ENCODE data around the gene MBNL1.

MBNL1 gene

GRCh38 chr3:152459572-152459971 is 190.8 kb downstream of the MBNL1 start:
- TF ChIP-seq CTCF (IDR thresholded peaks at IDR 0.05; ENCODE audit: low read depth, low read length, missing control alignments) = no peak
- no peak for DNase-seq (ENCODE audit: low read depth)
- in situ Hi-C loops (cut with HindIII; ENCODE audit: low sequenced_read_pairs) = no loop called here
- H3K4me3 ChIP-seq (ENCODE audit: low read depth, low read length) = no peak overlapping the region

GRCh38 chr3:152460936-152461335 is 192.2 kb downstream of the MBNL1 start:
- in situ Hi-C loops (cut with HindIII; ENCODE audit: low sequenced_read_pairs) = no loop called here
- no peak for TF ChIP-seq CTCF (IDR thresholded peaks at IDR 0.05; ENCODE audit: low read depth, low read length, missing control alignments)

GRCh38 chr3:152461460-152461859 is 192.7 kb downstream of the MBNL1 start:
- no peak for TF ChIP-seq CTCF (IDR thresholded peaks at IDR 0.05; ENCODE audit: low read depth, low read length, missing control alignments)
- in situ Hi-C loops (cut with HindIII; ENCODE audit: low sequenced_read_pairs) = no loop called here

More at GRCh38 chr3:152460936-152461335, 192.2 kb downstream of the MBNL1 start:
- DNase-seq (ENCODE audit: low read depth) = no peak
- no peak overlapping the region for H3K4me3 ChIP-seq (ENCODE audit: low read depth, low read length)

GRCh38 chr3:152466784-152467183 is 198.1 kb downstream of the MBNL1 start:
- H3K4me3 ChIP-seq (ENCODE audit: low read depth, low read length) = no peak overlapping the region
- DNase-seq (ENCODE audit: low read depth) = no peak
- in situ Hi-C loops (cut with HindIII; ENCODE audit: low sequenced_read_pairs) = no loop called here
- peak; percentile 44 for TF ChIP-seq CTCF (IDR thresholded peaks at IDR 0.05; ENCODE audit: low read depth, low read length, missing control alignments)

More at GRCh38 chr3:152461460-152461859, 192.7 kb downstream of the MBNL1 start:
- no peak overlapping the region for H3K4me3 ChIP-seq (ENCODE audit: low read depth, low read length)
- DNase-seq (ENCODE audit: low read depth) = no peak

- no peak for DNase-seq (ENCODE audit: low read depth)
- no peak overlapping the region for H3K4me3 ChIP-seq (ENCODE audit: low read depth, low read length)
- in situ Hi-C loops (cut with HindIII; ENCODE audit: low sequenced_read_pairs) = no loop called here
- TF ChIP-seq CTCF (IDR thresholded peaks at IDR 0.05; ENCODE audit: low read depth, low read length, missing control alignments) = no peak
These were observed 200.7 kb downstream of the MBNL1 start for GRCh38 chr3:152469248-152470025.

GRCh38 chr3:152470095-152470494 is 201.4 kb downstream of the MBNL1 start:
- no peak for TF ChIP-seq CTCF (IDR thresholded peaks at IDR 0.05; ENCODE audit: low read depth, low read length, missing control alignments)
- no peak overlapping the region for H3K4me3 ChIP-seq (ENCODE audit: low read depth, low read length)
- in situ Hi-C loops (cut with HindIII; ENCODE audit: low sequenced_read_pairs) = no loop called here
- no peak for DNase-seq (ENCODE audit: low read depth)
